COLO829 (cell line): ENCODE data around the gene TMF1.

Source experiments
- DNase-seq: peaks from one replicate; pipeline ENCODE4 v3.0.0; 2012; ENCODE audit warnings: low spot score

The TMF1 gene

DNA sequence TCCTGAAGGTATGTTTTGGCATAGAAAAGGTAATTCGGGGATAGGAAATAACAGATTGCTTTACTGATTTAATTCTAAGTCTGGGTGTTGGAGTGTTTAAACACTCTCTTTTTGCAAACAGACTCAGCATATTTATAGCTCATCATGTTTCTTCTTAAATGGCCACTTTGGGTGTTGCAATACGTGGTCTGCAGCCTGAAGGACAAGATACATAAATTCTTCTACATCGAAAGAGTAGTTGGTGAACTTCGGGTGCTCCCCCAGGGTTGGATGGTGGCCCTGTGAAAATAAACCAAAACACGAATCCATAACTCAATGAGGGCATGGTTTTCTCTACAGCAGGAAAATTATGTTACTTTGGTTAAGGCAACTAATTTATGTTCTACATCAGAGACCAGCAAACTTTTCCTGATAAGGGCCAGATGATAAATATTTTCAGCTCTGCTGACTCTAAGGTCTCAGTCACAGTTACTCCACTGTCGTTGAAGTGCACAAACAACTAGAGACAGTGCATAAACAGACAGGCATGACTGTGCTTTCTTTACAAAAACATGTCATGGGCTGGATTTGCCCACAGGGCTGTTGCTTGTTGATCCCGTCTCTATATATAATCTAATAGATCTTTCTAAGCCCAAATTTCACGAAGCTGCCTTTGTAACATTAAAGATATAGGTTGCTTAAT is 74.5 kb downstream of the TMF1 start:
- no peak for DNase-seq

DNA sequence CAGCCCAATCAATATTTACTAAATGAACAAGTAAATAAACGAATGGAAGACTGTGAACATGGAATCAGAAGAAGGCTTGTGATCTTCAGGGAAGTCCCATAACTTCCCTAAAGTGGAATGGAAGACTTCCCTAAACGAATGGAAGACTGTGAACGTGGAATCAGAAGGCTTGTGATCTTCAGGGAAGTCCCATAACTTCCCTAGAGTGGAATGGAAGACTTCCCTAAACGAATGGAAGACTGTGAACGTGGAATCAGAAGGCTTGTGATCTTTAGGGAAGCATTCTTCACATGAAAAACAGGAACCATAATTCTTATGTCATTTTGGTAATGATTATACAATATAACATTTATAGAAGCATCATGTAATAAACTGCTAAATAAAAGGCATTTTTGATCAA is 77.4 kb downstream of the TMF1 start:
- DNase-seq, result no peak

DNA sequence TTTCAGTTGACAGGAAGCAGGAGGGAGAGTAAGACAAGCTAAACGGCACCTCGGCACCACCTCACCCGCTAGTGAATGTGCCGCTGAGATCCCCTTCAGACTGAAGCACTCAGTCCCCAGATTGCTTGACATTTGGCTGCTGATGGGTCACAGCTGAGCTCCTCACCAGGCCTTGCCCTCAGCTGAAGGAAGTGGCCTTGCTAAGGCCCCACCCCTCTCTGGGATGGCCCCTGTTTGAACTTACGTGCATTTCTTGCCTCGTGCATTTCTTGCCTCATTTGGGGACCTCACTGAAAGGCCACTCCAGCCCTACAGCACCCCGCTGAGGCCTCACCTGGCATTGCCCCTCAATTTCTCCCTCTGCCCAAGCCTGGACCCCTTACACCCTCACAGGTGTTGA is 78.5 kb downstream of the TMF1 start:
- no peak for DNase-seq

DNA sequence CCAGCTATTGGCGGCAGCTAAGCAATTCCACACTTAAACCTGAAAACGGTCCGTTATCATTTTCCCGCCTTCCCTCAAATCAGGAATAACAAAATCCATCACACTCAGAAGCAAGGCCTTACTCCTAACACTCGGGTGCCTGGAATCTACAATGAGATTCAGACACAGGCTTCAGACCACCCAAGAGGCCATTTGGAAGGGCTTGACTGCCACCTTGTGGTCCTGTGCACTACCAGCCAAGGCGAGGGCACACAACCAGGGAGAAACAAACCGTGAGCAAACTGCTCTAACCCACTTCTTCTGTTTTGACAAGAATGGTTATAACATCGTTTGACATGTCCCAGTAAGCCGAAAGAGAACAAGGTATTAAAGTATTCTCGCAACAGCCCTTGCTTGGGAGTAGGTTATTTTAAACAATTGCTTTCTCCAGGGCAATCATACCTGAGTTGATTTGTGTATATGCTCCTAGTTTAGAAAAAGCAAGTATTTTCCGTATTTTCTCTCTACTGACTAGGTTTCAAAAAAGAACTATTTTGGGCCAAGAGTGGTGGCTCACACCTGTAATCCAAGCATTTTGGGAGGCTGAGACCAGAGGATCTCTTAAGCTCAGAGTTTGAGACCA is 79.7 kb downstream of the TMF1 start:
- peak; percentile 64 for DNase-seq
